Activated CD4-positive, CD25-positive, alpha-beta regulatory T cell treated with anti-CD3 and anti-CD28 coated beads, Interleukin-2, amount 50 U/mL, for 24 hours (primary cell): Measurements from ENCODE around the gene HDGFL3.
A peak's percentile ranks its signal among the peaks of the same experiment; 100 is the strongest.

Experiments
- ATAC-seq, 2 donors: fragments of 150-1000 bp; cut with Tn5 transposase; one replicate each; pipeline ENCODE4 v1.10.0; 2021; ENCODE audit warnings: mild to moderate bottlenecking in 1 of 2, moderate library complexity in 1 of 2

HDGFL3 gene

DNA sequence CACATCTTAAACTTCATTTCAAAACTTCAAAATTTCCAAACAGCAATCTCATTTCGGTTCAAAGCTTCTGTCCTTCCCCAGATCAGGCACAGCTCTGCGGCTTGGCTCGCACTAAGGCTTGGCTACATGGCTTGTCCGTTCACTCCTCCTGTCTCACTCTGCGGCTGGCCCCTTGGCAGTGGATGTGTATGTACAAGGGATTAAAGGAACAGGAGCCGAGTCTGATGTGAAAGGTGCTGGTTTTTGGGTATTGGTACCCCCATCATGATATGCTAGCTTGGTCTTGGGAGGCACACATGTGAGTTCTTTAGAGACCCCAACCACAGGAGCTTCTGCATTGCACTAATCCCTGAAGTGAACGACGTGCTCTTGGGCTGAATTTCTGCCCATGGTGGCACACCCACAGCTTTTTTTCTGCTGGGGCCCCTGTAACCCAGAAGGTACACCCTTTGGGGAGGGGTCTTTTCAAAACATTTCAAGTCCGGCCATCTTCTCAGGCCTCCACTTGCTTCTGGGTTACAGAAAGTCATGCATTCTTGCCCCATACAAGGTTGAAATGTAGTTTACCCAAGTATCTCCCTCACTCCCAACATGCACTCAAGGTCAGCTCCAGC is 87.5 kb downstream of the HDGFL3 start:
- no peak for ATAC-seq

DNA sequence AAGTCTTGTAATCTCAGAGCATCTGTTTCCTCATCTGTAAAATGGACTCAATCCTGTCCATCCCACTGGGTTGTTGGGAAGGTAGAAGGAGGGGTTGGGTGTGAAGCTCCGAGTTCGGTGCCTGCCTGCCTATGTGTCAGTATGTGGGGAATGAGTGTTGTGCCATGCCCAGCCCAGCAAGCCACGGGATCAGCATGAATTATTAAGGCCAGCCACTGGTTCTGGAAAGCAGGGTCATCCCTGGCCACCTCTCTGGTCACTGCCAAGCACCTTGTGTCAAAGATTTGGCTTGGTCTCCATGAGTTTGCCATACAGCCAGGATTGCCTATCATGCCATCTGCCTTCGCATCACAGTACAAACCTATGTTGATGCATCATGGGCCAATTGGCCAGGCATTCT is 88.7 kb downstream of the HDGFL3 start:
- no peak for ATAC-seq

DNA sequence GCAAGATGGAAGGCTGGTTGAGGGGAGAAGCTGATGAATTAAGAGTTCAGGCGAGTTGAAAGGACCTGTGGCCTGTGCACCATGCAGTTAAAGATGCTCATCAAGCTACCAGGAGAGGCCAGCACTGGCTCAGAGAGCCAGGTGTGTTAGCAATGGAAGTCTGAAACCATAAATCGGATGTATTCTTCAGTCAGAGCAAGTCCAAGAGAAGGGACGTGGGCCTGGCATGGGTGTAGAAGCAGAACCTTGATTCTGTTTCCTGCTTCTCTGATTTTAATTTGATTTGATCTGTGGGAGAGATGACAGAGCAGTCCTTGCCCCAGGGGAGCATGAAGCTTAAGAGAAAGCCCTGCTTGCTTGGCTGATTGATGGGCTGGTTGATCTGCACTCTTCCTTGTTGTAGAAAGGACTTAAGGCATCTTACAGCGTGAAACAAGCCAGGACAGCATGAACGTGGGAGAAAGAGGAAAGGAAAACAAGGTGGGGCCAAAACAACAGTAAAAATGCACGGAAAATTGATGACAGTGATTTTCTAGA is 89.3 kb downstream of the HDGFL3 start:
- ATAC-seq, result no peak

DNA sequence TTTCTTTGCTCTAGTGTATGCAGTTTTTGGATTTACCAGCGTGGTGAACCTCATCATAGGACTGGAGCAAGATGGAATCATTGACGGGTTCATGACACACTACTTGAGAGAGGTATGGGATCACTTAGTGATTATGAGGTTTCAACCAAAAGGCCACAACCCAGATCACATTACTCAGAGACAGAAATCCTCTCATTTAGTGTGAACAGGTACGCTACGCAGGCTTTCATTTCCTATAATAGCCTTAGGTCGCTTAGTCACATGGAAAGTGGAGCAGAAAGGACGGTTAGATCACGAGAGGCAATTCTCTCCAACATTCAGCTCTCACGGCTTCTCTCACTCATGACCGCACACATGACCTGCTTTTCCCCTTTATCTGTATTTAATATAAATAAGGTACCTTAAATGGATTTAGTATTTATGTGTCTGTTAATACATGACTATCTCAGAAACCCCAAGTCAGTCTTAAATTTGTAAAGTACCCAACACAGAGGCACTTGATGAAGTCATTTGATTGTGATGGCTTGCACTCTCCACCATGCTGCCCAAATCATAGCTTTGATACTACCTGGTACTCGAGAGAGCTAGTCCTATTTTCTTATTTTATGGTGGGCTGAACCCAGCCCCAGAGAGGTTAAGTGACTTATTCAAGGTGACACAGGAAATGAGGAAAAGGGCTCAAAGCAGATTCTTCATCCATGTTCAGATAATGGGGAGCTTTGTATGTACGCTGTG is 91.6 kb downstream of the HDGFL3 start:
- ATAC-seq, result peak in 1 of 2 donors; percentile 43

DNA sequence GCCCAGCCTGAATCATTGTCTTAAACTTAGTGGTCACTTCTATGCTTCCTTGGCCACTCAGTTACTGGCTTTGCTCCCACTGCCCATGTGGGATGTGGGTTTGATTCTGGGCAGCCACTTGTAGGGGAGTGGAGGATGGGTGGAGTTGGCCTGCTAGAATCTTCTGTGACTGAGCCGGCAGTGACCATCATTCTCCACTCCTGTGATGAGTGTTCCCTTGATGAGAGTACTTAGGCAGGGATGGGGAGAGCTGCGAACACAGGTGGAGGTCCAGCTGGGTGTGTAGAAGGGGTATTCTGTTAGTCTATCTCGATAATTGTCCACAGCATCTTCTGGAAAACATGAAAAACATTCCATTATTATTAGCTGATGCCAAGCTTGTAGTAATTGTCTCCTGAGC is 92.2 kb downstream of the HDGFL3 start:
- no peak for ATAC-seq

DNA sequence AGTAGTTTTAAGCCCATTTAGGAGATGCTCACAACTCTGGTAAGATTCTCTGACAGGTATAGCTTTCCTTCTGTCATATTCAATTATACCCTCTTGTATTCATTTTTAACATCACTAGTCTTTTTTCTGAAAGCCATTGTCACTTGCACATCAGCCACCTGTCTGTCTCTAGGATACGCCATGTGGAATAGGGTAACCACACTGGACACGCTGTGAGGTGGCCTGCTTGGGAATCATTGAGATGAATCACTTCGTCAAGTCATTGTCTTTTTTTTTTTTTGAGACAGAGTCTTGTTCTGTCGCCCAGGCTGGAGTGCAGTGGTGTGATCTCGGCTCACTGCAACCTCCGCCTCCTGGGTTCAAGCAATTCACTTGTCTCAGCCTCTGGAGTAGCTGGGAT is 92.8 kb downstream of the HDGFL3 start:
- no peak for ATAC-seq

DNA sequence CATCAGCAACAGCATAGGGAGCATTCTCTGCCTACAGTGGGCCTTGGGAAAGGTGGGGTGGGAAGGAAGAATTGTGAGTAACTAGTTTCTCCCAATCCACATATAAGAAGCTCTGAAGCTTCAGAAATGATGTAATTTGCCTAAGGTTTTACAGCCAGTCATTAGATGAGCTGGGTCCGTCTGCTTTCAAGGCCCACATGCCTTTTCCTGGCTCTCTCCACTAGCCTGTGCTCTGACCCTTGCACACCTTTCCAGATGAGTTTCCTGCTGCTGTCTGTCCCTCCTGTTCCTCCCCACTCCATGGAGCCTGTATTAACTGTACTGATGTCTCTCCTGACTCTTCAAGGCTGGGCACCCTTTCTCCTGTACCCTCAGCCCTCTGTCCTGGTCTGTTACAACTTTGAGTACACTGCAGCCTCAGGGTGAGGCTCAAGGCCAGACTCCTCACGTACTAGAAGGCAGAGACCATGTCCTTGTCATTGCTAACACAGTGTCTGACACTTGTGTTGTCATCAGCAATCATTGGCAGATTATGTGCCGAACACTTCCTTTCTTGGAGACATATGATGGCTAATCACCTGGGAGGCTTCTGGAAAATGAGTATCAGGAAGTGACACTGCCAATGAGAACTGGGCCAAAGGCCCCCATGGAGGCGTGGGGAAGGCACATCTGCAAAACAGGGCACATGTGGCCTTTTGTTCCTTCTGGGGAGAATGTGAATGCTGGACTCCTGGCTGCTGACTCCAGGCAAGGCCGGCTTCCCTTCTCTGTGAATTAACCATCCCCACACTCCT is 93.5 kb downstream of the HDGFL3 start:
- ATAC-seq, result no peak

DNA sequence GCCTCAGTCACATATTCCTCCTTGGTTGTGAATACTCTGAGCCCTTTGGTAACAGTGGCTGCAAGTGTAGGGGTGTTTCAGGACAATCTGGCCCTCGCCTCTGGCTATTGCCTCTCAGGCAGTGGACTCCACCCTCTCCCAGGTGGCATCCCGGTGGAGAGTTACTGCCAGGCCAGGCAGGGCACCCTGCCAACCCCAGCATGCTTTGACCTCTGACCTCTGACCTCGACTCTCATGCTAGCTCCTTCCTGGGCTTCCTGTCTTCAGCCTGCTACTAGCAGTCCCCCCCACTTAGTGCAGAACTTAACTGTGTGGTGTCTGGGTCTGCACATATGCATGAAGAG is 94.7 kb downstream of the HDGFL3 start:
- ATAC-seq, result no peak

DNA sequence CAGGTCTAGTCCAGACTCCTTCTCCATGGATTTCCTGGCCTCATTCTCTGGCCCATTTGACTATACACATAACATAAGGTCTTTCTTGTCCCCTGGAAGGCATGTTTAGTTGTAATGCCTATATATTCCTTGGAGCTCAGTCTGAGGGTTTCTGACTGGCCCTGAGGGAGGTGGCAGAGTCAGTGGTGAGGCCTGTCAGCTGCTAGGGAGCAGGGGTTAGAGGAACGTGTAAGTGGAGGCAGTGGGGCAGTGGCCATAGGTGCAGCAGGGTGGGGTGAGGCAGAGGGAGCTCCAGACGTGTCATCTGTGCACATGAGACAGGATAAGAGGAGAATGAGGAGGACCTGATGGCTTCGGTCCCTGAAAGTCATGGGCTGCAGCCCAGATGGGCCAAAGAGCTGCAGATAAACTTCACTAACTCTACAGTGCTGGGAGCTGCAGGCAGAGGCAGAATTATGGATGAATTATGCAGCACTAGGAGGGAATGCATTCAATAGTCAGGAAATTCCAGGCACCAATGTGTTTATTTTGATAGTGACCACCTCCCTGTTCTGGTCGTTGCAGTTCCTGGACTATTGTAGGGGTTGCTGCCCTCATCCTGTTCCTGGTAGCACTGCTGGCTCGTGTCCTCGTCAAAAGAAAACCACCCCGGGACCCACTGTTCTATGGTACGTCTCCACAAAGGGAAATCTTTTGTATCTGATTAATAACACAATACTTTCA is 95.2 kb downstream of the HDGFL3 start:
- no peak for ATAC-seq

DNA sequence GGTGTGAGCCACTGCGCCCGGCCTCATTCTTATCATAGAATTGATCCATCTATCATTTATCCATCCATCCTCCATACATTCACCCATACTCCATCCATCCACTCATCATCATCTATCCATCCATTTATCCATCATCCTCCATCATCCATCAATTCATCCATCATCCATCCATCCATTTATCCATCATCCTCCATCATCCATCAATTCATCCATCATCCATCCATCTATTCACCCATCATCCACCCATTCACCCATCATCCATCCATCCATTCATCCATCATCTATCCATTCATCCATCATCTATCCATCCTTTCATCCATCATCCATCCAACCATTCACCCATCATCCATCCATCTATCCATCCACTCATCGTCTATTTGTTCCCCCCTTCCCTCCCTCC is 96.5 kb downstream of the HDGFL3 start:
- ATAC-seq, result no peak

DNA sequence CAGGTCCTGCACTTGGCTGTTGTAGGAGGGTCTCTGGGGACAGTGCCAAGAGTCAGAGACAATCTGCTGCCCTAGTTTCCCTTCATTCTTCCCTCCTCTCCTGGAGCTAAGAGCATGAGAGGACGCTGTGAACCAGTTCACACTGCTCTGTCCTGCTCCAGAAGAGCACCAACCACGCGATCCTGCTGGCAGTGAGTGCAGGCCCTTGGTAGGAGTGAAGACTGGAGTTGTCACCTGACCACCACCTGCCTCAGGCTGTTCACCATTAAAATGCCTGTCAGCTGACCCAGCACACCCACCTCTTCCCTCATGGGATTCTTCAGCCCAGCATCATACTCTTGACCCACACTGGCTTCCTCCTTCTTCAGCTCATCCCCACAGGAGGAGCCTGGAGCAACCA is 97.2 kb downstream of the HDGFL3 start:
- ATAC-seq, result no peak

DNA sequence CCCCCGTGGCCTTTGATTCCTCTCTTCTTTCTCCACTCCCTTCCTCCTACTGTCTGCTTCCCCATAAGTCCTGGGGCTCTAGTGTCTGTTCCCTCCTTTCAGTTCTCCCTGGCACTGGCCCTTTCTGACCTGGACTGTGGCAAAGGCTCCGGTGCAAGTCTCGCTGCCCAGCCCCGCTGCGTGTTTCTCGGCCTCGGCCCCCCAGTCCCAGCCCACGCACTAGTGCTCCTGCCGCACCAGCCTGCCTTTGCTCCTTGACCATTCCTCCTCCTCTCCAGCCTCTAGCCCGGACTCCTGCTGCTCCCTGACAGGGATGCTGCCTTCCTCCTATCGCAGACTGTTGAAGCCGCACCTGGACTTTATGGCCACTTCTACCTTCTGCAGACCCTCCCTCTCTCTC is 98.1 kb downstream of the HDGFL3 start:
- no peak for ATAC-seq

DNA sequence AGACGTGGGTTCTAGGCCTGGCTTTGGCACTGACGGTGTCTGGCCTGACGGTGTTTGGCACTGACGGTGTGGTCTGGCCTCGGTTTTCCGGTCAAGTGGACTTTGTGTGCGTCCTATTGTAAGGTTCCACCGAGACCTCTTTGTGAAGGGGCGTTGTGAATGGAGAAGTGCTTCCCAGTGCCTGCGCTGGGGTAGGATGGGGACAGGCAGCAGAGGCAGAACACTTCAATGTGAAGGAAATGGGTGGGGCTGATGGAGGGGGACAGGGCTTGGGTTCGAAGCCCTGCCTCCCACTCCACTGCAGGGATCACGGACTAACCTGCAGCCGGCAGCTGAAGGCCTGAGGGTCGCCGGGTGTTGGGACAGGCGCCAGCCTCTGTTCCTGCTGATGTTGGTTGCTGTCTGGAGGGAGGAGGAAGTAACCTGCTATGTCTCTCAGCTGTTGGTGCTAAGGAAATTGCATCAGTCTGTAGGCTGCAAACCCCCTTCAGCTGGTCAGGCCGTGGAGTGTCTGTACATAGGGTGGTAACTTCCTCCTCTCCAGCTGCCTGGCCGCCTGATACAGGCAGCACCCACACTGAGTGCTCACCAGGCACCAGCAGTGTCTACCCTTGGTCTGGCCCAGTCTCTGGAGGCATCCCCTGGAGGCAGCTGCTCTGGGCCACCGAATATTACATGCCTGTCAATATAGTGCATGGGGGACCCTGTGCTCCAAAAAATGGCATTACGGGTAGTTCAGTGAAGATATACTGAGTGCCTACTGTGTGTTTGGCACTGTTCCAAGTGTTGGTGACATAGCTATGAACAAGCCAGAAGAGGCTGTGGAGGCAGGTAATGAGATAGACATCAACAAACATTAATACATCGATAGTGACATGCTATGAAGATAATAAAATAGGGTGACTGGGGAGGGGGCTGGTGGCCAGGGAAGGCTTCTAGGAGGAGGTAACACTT is 99.1 kb downstream of the HDGFL3 start:
- ATAC-seq, result peak; percentile 25 to 34

DNA sequence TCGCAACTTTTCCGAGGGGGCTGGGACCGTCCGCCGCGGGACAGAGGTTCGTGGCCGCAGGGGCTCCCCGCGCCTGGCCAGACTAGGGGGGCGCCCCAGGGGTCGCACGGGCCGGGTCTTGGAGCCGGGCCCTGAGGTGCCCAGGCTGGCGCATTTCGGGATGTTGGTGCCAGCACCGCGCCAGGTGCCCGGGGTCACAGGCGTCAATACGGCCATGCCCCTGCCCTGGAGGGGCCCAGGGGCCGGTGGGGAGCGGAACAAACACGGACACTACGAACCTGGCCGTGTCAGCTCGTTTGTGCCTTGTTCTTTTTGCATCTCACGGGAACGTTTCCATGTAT is 99.8 kb downstream of the HDGFL3 start:
- no peak for ATAC-seq

DNA sequence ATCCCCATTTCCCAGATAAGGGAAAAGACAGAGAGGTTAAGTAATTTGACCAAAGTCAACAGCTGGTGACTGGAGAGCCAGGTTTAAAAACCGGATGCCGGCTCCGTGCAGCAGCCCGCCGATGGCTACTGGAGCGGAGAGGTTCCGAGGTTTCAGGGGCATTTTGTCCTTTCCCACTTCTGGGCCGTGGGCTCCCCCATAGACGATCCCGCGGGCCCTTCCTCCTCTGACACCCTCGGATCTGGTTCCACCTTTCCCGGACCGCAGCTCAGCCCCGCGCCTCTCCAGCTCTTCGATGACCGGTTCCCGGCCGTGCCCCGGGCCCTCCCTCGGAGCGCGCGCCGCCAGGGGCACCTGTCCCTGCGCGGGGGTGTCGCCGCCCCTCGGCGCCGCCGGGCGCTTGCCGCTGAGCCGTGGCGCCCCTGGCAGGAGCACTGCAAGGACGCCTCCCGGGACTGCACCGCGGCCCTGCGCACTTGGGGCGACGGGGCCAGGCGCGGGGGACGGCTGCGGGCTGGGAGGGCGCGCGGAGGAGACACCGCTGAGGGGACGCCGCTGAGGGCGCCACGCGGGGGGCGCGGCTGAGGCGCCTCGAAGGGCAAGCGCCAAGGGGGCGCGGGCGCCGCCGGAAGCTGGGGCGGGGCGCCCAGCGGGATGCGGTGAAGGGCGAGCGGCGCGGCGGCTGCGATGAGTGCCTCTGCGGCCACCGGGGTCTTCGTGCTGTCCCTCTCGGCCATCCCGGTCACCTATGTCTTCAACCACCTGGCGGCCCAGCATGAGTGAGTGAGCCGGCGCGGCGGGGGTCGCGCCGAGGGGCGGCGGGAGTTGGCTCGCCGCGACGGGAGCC is 100.4 kb downstream of the HDGFL3 start, which contains the start of gene TM6SF1:
Gene TM6SF1, plus strand, starts transcription at position 652 of the 847 bp plus-strand sequence. Its CDS starts 36 bp downstream, at position 688.
- peak; percentile 21 to 32 for ATAC-seq

DNA sequence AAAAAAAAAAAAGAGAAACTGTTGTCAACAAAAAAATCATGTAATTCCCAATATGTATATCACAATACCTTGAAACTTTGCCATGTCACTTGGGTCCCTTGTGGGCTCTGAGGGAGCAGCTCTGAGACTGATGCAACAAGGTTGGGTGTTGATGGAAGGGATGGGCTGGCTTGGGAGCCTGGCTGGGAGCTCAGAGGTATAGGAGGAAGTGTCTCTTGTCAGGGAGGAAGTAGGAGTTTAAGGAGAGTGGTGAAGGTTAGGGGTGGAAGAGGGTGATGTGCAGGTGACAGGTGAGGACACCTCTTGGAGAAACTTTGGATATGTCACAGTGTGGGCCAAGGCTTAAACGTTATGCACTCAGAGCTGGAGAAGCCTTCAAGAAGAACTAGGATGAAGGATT is 102.2 kb downstream of the HDGFL3 start:
- ATAC-seq, result no peak

DNA sequence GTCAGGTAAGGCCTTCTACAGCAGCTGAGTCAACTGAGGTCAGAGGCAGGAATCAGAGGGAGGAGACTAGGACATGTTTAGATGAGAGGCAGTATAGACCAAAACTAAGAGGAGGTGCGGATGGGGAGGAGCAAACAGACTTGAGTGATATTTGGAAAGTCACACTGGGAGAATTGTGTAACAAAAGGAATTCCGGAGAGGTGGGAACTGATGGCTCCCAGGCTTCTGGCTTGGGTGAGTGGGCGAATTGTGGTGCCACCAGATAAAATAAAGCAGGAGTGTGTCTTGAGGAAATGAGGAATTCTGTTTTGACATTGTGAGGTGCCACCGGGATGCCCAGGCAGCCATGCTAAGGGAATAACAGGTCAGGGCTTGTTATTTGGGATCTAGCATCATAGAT is 103.5 kb downstream of the HDGFL3 start:
- no peak for ATAC-seq

DNA sequence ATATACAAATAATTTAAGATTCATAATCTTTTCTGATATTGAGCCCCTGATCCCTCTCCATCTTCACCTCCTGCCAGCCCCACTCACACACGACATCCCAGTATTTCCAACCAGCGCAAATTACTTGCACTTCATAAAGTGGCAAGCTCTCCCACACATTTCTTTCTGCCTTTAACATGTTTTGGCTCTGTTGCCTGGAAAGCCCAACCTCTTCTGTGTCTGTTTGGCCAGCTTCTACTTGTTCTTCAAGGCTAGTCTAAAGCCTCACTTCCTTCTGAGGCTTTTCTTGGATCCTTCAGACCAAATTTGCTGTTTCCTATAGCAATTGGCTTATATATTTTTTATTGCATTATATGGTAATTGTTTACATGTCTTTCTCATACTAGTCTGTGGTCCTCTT is 105.3 kb downstream of the HDGFL3 start:
- ATAC-seq, result no peak

DNA sequence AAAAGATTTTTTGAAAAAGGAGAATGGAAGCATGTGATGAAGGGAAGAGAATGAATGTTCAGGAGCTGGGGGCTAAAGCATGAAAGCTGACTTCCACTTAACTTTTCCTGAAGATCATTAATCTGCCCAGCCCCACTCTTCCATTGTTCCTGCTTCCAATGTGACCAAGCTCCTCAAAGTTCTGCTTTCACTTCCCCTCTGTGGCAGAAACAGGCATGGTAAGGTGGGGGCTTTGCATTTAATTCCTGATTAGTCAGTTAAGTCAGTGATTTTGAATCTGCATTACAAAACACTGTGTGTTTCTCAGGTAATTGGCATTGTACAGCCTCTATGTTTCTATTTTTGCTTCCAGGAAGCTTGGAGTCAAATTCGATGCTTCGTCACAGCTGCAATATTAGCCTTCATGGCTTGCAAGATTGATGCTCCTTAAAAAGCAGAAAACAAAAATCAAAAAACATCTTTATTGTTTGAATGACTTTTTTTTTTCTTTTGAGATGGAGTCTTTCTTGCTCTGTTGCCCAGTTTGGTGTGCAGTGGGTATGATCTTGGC is 107.5 kb downstream of the HDGFL3 start:
- ATAC-seq, result no peak

DNA sequence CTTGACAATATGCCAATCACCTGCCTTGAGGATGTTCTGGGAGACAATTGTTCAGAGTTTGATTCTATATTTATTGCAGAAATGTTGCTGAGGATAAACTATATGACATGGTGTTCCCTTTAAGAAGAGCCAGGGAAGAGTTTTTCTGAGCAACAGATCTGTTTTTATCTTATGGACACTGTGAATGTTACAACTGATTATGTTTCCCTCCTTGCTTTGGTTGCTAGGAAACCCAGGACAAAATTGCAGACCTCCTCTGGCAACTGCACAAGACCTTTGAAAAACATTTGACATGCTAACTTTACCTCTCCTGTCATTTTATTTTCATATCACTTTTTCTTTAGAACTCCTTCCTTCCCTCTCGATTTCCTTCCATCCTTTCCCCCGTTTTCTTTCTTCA is 108.3 kb downstream of the HDGFL3 start:
- ATAC-seq, result no peak

DNA sequence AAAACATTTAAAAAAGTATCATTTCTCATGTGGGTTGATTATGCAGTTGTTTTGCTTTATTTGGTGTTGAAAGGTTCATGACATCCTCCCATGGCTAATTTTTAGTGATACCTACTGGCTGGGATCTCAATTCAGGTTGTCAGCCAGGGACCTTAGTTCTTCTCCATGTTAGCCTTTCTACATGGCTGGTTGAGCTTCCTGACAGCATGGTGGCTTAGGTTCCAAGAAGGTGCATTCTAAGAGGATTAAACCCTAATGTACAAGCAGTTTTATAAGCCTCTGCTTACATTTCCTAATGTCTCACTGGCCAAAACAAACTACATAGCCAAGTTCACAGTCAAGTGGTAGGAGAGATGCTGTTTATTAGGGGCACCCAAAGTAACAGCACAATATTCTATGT is 109.5 kb downstream of the HDGFL3 start:
- ATAC-seq, result no peak
